ENCODE results near the gene ASTL.

The ASTL gene

GRCh38 chr2:96138179-96139145 is at the start of gene ASTL:
Gene ASTL, minus strand, starts transcription at chr2:96138502. Its CDS starts 66 bp downstream, at chr2:96138436.
- Histone ChIP-seq H3K36me3 (ENCODE audit: insufficient read depth) (0 out of 2 replicates have a peak, but pooled peaks cover 3% of the 10 kb centered on the region), H4K20me1 (ENCODE audit: insufficient read depth) (no peaks in the 10 kb centered on the region), H3K79me2 (ENCODE audit: insufficient read depth, low read depth) (peaks cover under 1% of the 10 kb centered on the region; the same call in 1 of the 2 replicates), H3K27me3 (ENCODE audit: insufficient read depth, low read depth) (no peaks in the 10 kb centered on the region), H3K27ac (no peak within 1 kb of the TSS), H3K4me3 (IDR thresholded peaks at IDR 0.05; ENCODE audit: insufficient read depth, low read depth, low read length) (no peak within 1 kb of the TSS), H3K4me2 (no peak within 1 kb of the TSS), H2AFZ (ENCODE audit: low read depth) (no peak within 1 kb of the TSS), H3K9ac (no peak within 1 kb of the TSS), H3K4me1 (ENCODE audit: low read depth, poor library complexity, severe bottlenecking) (peaks cover 5% of the 10 kb centered on the region)
- TF ChIP-seq CTCF (conservative IDR thresholded peaks at IDR 0.05; ENCODE audit: low read depth, low read length): peak; percentile 62

GRCh38 chr2:96186562-96186961 is 48.3 kb upstream of the ASTL start:
- Histone ChIP-seq H3K27me3 (ENCODE audit: insufficient read depth, low read depth) (no peaks in the 10 kb centered on the region), H4K20me1 (ENCODE audit: insufficient read depth) (no peaks in the 10 kb centered on the region), H3K4me1 (ENCODE audit: low read depth, poor library complexity, severe bottlenecking) (no peaks in the 10 kb centered on the region), H3K27ac (no peak overlapping the region), H3K9ac (no peak overlapping the region), H3K4me2 (no peak overlapping the region), H3K79me2 (ENCODE audit: insufficient read depth, low read depth) (0 out of 2 replicates have a peak, but pooled peaks cover 6% of the 10 kb centered on the region), H3K4me3 (IDR thresholded peaks at IDR 0.05; ENCODE audit: insufficient read depth, low read depth, low read length) (no peak overlapping the region), H3K36me3 (ENCODE audit: insufficient read depth) (peaks cover 13% of the 10 kb centered on the region; the same call in 1 of the 2 replicates), H2AFZ (ENCODE audit: low read depth) (no peak overlapping the region)
- no peak for TF ChIP-seq CTCF (conservative IDR thresholded peaks at IDR 0.05; ENCODE audit: low read depth, low read length)

GRCh38 chr2:96185516-96185915 is 47.2 kb upstream of the ASTL start:
- no peak overlapping the region for H3K9ac ChIP-seq
- H3K4me2 ChIP-seq: no peak overlapping the region
- no peaks in the 10 kb centered on the region for H3K27me3 ChIP-seq (ENCODE audit: insufficient read depth, low read depth)
- H2AFZ ChIP-seq (ENCODE audit: low read depth): no peak overlapping the region
- peaks cover 13% of the 10 kb centered on the region; the same call in 1 of the 2 replicates for H3K36me3 ChIP-seq (ENCODE audit: insufficient read depth)
- H3K4me1 ChIP-seq (ENCODE audit: low read depth, poor library complexity, severe bottlenecking): no peaks in the 10 kb centered on the region
- no peaks in the 10 kb centered on the region for H4K20me1 ChIP-seq (ENCODE audit: insufficient read depth)
- no peak for TF ChIP-seq CTCF (conservative IDR thresholded peaks at IDR 0.05; ENCODE audit: low read depth, low read length)
- no peak overlapping the region for H3K4me3 ChIP-seq (IDR thresholded peaks at IDR 0.05; ENCODE audit: insufficient read depth, low read depth, low read length)
- no peaks in the 10 kb centered on the region for H3K79me2 ChIP-seq (ENCODE audit: insufficient read depth, low read depth)
- H3K27ac ChIP-seq: no peak overlapping the region

- Histone ChIP-seq H2AFZ (ENCODE audit: low read depth) (no peak overlapping the region), H3K27me3 (ENCODE audit: insufficient read depth, low read depth) (no peaks in the 10 kb centered on the region), H4K20me1 (ENCODE audit: insufficient read depth) (no peaks in the 10 kb centered on the region), H3K4me1 (ENCODE audit: low read depth, poor library complexity, severe bottlenecking) (no peaks in the 10 kb centered on the region), H3K9ac (no peak overlapping the region), H3K27ac (no peak overlapping the region), H3K4me2 (no peak overlapping the region), H3K36me3 (ENCODE audit: insufficient read depth) (peaks cover 13% of the 10 kb centered on the region; the same call in 1 of the 2 replicates), H3K79me2 (ENCODE audit: insufficient read depth, low read depth) (no peaks in the 10 kb centered on the region), H3K4me3 (IDR thresholded peaks at IDR 0.05; ENCODE audit: insufficient read depth, low read depth, low read length) (no peak overlapping the region)
- no peak for TF ChIP-seq CTCF (conservative IDR thresholded peaks at IDR 0.05; ENCODE audit: low read depth, low read length)
These were observed 46.7 kb upstream of the ASTL start for GRCh38 chr2:96184989-96185388.

Measured in KMS-11 (cell line).